A549 (cell line): ENCODE measurements around the gene RNPEP. TPM values are rescaled to one million over a fixed set of nuclear protein-coding genes. Genes with fewer than 3 reads are reported as not detected.

ENCODE experiments used
- ATAC-seq, 2 experiments: fragments of 200-7000 bp in 1 of 2; fragments of >200 bp in 1 of 2; cut with Nextera tagmentation in 1 of 2; cut with Tn5 transposase in 1 of 2; 3 replicates each; pipeline versions ENCODE4 v1.8.0 to v1.9.1; 2018 to 2020; ENCODE audit warnings: mild to moderate bottlenecking in 1 of 2, moderate library complexity in 1 of 2
- CTCF ChIA-PET: fragments of 300-600 bp; sonication (Branson Sonifier 250); formaldehyde crosslinking; extraction: SDS; loops from one replicate; lab custom pipeline; 2021; ENCODE audit warnings: antibody characterized with exemption, inconsistent platforms; lab: Yijun Ruan, JAX
- POLR2A ChIA-PET: fragments of 350-600 bp; formaldehyde crosslinking; extraction: SDS; loops from one replicate; lab custom pipeline; 2021; ENCODE audit warnings: antibody characterized with exemption, inconsistent platforms; lab: Yijun Ruan, JAX
- DNase-seq, 2 experiments: peaks; one replicate each; pipeline versions ENCODE4 v3.0.0 to v3.0.0-alpha.2; 2011 to 2016; ENCODE audit warnings: low read depth in 1 of 2, low spot score in 1 of 2
- FAIRE-seq: peaks from 2 replicates; lab custom pipeline; 2011; peaks lifted over from hg19 to GRCh38; lab: Jason Lieb, UNC
- H3K27ac ChIP-seq, 2 experiments: fragments of >200 bp; sonication (Bioruptor Twin); formaldehyde crosslinking; 3 replicates each; pipeline ENCODE4 v1.5.1; 2016 to 2017
- H3K4me1 ChIP-seq: fragments of >200 bp; sonication (Bioruptor Twin); formaldehyde crosslinking; 3 replicates; pipeline ENCODE4 v1.6.1; 2016
- H3K4me2 ChIP-seq: fragments of >200 bp; sonication (Bioruptor Twin); formaldehyde crosslinking; 3 replicates; pipeline ENCODE4 v1.6.1; 2016
- H3K4me3 ChIP-seq: fragments of >200 bp; sonication (Bioruptor Twin); formaldehyde crosslinking; 3 replicates; pipeline ENCODE4 v1.5.1; 2016
- H3K9me3 ChIP-seq: fragments of >200 bp; sonication (Bioruptor Twin); formaldehyde crosslinking; 3 replicates; pipeline ENCODE4 v1.6.1; 2016
- CEBPB ChIP-seq, 2 experiments: fragments of >200 bp in 1 of 2; sonication (Bioruptor Twin) in 1 of 2; formaldehyde crosslinking in 1 of 2; IDR thresholded peaks; 2 replicates each; pipeline ENCODE4 v1.6.1; 2012 to 2016
- CHD2 ChIP-seq: fragments of 150-350 bp; IDR thresholded peaks from 2 replicates; pipeline ENCODE4 v1.6.1; 2014; ENCODE audit warnings: low read length; ENCODE audit not compliant: partially characterized antibody
- CHD4 ChIP-seq: fragments of 200-600 bp; sonication (generic); IDR thresholded peaks from 2 replicates; pipeline ENCODE4 v1.6.1; 2016; ENCODE audit warnings: antibody characterized with exemption, mild to moderate bottlenecking, borderline replicate concordance
- EP300 ChIP-seq, 2 experiments: fragments of >200 bp; sonication (Bioruptor Twin); formaldehyde crosslinking; IDR thresholded peaks; 2 replicates in 1 of 2; 3 replicates in 1 of 2; pipeline ENCODE4 v1.6.1; 2016 to 2017
- FOSB ChIP-seq: fragments of 250-450 bp; sonication (Bioruptor Pico); IDR thresholded peaks from 2 replicates; pipeline ENCODE4 v1.5.0; 2020; ENCODE audit warnings: mild to moderate bottlenecking, moderate library complexity
- FOSL2 ChIP-seq, 2 experiments: fragments of 450-650 bp in 1 of 2; fragments of >200 bp in 1 of 2; sonication (Bioruptor Twin) in 1 of 2; formaldehyde crosslinking; IDR thresholded peaks; 2 replicates each; pipeline versions ENCODE4 v1.5.0 to v1.6.1; 2016 to 2020; ENCODE audit warnings: mild to moderate bottlenecking in 1 of 2, moderate library complexity in 1 of 2
- FOXS1 ChIP-seq: fragments of 250-450 bp; sonication (Bioruptor Pico); IDR thresholded peaks from 2 replicates; pipeline ENCODE4 v1.5.0; 2020; ENCODE audit warnings: mild to moderate bottlenecking, moderate library complexity
- GATA3 ChIP-seq: IDR thresholded peaks from 2 replicates; pipeline ENCODE4 v1.6.1; 2012; ENCODE audit warnings: borderline replicate concordance
- HDAC2 ChIP-seq: fragments of 200-600 bp; sonication (generic); IDR thresholded peaks from 2 replicates; pipeline ENCODE4 v1.6.1; 2016
- HOXB13 ChIP-seq: fragments of 250-450 bp; sonication (Bioruptor Pico); IDR thresholded peaks from 2 replicates; pipeline ENCODE4 v1.5.0; 2020; ENCODE audit warnings: low read depth, mild to moderate bottlenecking, moderate library complexity
- JUN ChIP-seq, 2 experiments: fragments of >200 bp; sonication (Bioruptor Twin); formaldehyde crosslinking; IDR thresholded peaks; 2 replicates in 1 of 2; 3 replicates in 1 of 2; pipeline ENCODE4 v1.6.1; 2016 to 2017
- JUNB ChIP-seq: fragments of >200 bp; sonication (Bioruptor Twin); formaldehyde crosslinking; IDR thresholded peaks from 2 replicates; pipeline ENCODE4 v1.6.1; 2016
- MAFK ChIP-seq: fragments of 450-650 bp; IDR thresholded peaks from 2 replicates; pipeline ENCODE4 v1.6.1; 2014; ENCODE audit not compliant: partially characterized antibody
- MAZ ChIP-seq: fragments of 150-350 bp; IDR thresholded peaks from 2 replicates; pipeline ENCODE4 v1.6.1; 2014; ENCODE audit warnings: antibody characterized with exemption, low read depth, low read length, borderline replicate concordance
- NFE2L2 ChIP-seq: fragments of 150-350 bp; conservative IDR thresholded peaks from 2 replicates; pipeline ENCODE4 v1.6.1; 2014; ENCODE audit warnings: low read length
- NPAS2 ChIP-seq: fragments of 250-450 bp; sonication (Bioruptor Pico); IDR thresholded peaks from 2 replicates; pipeline ENCODE4 v1.8.0; 2022; ENCODE audit warnings: mild to moderate bottlenecking, moderate library complexity, borderline replicate concordance
- POLR2A ChIP-seq: IDR thresholded peaks from 2 replicates; pipeline ENCODE4 v1.6.1; 2012; ENCODE audit warnings: mild to moderate bottlenecking, low read length
- RCOR1 ChIP-seq: fragments of 150-350 bp; IDR thresholded peaks from 2 replicates; pipeline ENCODE4 v1.6.1; 2014; ENCODE audit warnings: antibody characterized with exemption, low read length, low read depth
- RFX5 ChIP-seq: fragments of 450-650 bp; IDR thresholded peaks from 2 replicates; pipeline ENCODE4 v1.7.1; 2014; ENCODE audit warnings: antibody characterized with exemption, mild to moderate bottlenecking, moderate library complexity
- RNF2 ChIP-seq: fragments of 200-600 bp; sonication (generic); IDR thresholded peaks from 2 replicates; pipeline ENCODE4 v1.6.1; 2016; ENCODE audit warnings: low read depth, mild to moderate bottlenecking, antibody characterized with exemption, moderate library complexity, borderline replicate concordance
- TFCP2L1 ChIP-seq: fragments of 250-450 bp; sonication (Bioruptor Pico); IDR thresholded peaks from 2 replicates; pipeline ENCODE4 v1.5.0; 2021; ENCODE audit warnings: mild to moderate bottlenecking
- ZC3H11A ChIP-seq: fragments of 450-650 bp; IDR thresholded peaks from 2 replicates; pipeline ENCODE4 v1.6.1; 2014; ENCODE audit warnings: antibody characterized with exemption, mild to moderate bottlenecking
- ZFP36 ChIP-seq: fragments of 450-650 bp; IDR thresholded peaks from 2 replicates; pipeline ENCODE4 v1.6.1; 2014; ENCODE audit warnings: borderline replicate concordance; ENCODE audit not compliant: partially characterized antibody
- ZNF302 ChIP-seq: fragments of 250-450 bp; sonication (Bioruptor Pico); IDR thresholded peaks from 2 replicates; pipeline ENCODE4 v1.9.0; 2021; ENCODE audit warnings: inconsistent platforms, mild to moderate bottlenecking, moderate library complexity
- ZSCAN20 ChIP-seq: fragments of 250-450 bp; sonication (Bioruptor Pico); IDR thresholded peaks from 2 replicates; pipeline ENCODE4 v1.8.0; 2022; ENCODE audit warnings: mild to moderate bottlenecking, moderate library complexity
- WGBS: methylation state at CpG from one replicate; pipeline ENCODE4 v1.1.6; 2017; ENCODE audit errors: missing lambda C conversion rate; 5-methylcytosine and 5-hydroxymethylcytosine counted together
- polyA plus RNA-seq, 4 experiments: library from polyadenylated mRNA; depleted of rRNA in 3 of 4; stranded (reverse); fragments of >200 nt; fragmentation: RNase III in 1 of 4; extraction: RNeasy Plus Mini Kit Qiagen cat#74134 plus additional on column Dnase treatment in 1 of 4; gene quantifications; 2 replicates in 3 of 4; 3 replicates in 1 of 4; pipeline ENCODE4 v1.2.3, GENCODE V29; 2011 to 2017
- TF ChIP-seq, protein P1 (sequence below): IDR thresholded peaks from 2 replicates; pipeline ENCODE4 v1.6.1; 2012; ENCODE audit warnings: low read depth, borderline replicate concordance
- TF ChIP-seq, protein P2 (sequence below): fragments of >200 bp; sonication (Bioruptor Twin); formaldehyde crosslinking; IDR thresholded peaks from 3 replicates; pipeline ENCODE4 v1.5.1; 2016
- TF ChIP-seq, protein P3 (sequence below): IDR thresholded peaks from 2 replicates; pipeline ENCODE4 v1.6.1; 2012

Gene RNPEP
- polyA plus RNA-seq, 2 of the 4 experiments (the other 2 are of a cell fraction) = 71.1 to 87.6 TPM

DNA sequence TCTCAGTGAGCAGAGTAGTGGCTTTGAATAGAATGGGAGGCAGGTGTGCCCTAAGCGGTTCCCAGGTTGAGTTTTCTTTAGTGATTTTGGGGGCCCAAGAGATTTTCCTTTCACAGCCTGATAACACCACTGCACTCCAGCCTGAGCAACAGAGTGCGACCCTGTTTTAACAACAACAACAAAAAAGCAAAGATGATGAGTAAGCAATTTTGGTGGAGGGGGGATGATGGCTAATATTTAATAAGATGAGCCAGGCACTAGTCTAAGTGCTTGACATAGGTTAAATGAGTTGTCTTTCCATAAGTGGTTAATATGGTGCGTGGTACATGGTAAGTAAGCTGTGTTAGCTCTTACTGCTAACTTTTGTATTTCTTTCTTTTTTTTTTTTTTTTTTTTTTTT is 2.0 kb downstream of the RNPEP start:
- 90% methylated on average over 3 of the region's 3 CpGs for WGBS
- FAIRE-seq (no peak), ATAC-seq (no peak), DNase-seq (no peak)
- ChIA-PET POLR2A (interaction anchor here (1.1 kb wide), 1 partner anchor 12 kb away, joined by 3 read pairs; no protein-coding TSS in a partner anchor), CTCF (interaction anchor here (0.6 to 46.8 kb wide), 5 partner anchors 14 to 141 kb away, joined by 3 to 1624 read pairs (median 99); partner anchors contain the start of genes GPR37L1 and SHISA4)
- Histone ChIP-seq H3K4me1 (peaks cover 14% of the 10 kb centered on the region), H3K4me2 (peak overlapping the region; percentile 90), H3K9me3 (no peaks in the 10 kb centered on the region)
- no peak for TF ChIP-seq ZNF302 (CRISPR knock-in tag)
- no peak for TF ChIP-seq RCOR1
- peak; percentile 98 for TF ChIP-seq MAFK
- no peak for TF ChIP-seq FOXS1 (CRISPR knock-in tag)
- TF ChIP-seq MAZ = no peak
- TF ChIP-seq, all 56 proteins: peak for 1
- no peak overlapping the region for H3K4me3 ChIP-seq
- peak overlapping the region in 1 of 2 experiments; percentile 97; a peak in 1 of 6 replicates for H3K27ac ChIP-seq

DNA sequence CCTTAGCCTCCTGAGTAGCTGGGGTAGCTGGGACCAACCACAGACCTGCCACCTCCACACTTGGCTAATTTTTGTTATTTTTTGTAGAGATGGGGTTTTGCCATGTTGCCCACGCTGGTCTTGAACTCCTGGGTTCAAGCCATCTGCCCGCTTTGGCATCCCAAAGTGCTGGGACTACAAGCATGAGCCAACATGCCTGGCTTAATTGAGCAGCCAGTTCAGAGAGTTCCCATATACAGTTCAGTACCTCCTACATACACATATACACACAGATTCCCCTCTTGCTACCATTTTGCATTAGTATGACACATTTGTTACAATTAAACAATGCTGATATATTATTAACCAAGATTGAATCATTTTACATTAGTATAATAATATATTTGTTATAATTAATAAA is 2.9 kb downstream of the RNPEP start:
- TF ChIP-seq MAFK = no peak
- TF ChIP-seq GATA3 = no peak
- TF ChIP-seq, protein P1, sequence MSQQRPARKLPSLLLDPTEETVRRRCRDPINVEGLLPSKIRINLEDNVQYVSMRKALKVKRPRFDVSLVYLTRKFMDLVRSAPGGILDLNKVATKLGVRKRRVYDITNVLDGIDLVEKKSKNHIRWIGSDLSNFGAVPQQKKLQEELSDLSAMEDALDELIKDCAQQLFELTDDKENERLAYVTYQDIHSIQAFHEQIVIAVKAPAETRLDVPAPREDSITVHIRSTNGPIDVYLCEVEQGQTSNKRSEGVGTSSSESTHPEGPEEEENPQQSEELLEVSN = no peak
- TF ChIP-seq NPAS2 (CRISPR knock-in tag) = no peak
- TF ChIP-seq HOXB13 = no peak
- TF ChIP-seq NFE2L2 = no peak
- TF ChIP-seq CHD4 = no peak
- no peak for TF ChIP-seq CEBPB (IDR thresholded peaks at IDR 0.05)
- TF ChIP-seq JUNB = no peak
- no peak for TF ChIP-seq POLR2A
- TF ChIP-seq, protein P2, sequence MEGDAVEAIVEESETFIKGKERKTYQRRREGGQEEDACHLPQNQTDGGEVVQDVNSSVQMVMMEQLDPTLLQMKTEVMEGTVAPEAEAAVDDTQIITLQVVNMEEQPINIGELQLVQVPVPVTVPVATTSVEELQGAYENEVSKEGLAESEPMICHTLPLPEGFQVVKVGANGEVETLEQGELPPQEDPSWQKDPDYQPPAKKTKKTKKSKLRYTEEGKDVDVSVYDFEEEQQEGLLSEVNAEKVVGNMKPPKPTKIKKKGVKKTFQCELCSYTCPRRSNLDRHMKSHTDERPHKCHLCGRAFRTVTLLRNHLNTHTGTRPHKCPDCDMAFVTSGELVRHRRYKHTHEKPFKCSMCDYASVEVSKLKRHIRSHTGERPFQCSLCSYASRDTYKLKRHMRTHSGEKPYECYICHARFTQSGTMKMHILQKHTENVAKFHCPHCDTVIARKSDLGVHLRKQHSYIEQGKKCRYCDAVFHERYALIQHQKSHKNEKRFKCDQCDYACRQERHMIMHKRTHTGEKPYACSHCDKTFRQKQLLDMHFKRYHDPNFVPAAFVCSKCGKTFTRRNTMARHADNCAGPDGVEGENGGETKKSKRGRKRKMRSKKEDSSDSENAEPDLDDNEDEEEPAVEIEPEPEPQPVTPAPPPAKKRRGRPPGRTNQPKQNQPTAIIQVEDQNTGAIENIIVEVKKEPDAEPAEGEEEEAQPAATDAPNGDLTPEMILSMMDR = no peak
- no peak for TF ChIP-seq FOSB (CRISPR knock-in tag)
- no peak for TF ChIP-seq CHD2
- TF ChIP-seq ZFP36 = no peak
- TF ChIP-seq RFX5 = no peak
- no peak for TF ChIP-seq ZSCAN20 (CRISPR knock-in tag)
- no peak for TF ChIP-seq JUN (IDR thresholded peaks at IDR 0.05)
- no peak for TF ChIP-seq ZC3H11A
- no peak for TF ChIP-seq RNF2
- POLR2A ChIA-PET = no interaction called here

DNA sequence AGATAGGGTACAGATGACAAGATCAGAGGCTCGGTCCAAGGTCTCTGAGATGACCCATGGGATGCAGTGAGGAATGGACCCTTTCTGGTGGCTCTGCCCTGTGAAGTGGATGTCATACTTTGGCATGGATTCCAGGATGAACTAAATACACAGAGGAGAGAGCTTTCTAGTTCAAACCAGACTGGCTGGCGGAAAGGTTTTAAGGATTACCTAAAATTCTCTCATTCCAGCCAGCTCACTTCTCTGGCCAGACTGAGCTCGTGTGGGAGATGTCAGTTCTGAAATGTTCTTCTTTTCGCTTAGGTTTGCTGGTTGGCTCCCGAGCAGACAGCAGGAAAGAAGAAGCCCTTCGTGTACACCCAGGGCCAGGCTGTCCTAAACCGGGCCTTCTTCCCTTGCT is 6.2 kb downstream of the RNPEP start:
- no peaks in the 10 kb centered on the region for H3K9me3 ChIP-seq
- no peak for TF ChIP-seq RCOR1
- TF ChIP-seq TFCP2L1 (CRISPR knock-in tag) = no peak
- TF ChIP-seq, protein P3, sequence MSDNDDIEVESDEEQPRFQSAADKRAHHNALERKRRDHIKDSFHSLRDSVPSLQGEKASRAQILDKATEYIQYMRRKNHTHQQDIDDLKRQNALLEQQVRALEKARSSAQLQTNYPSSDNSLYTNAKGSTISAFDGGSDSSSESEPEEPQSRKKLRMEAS = no peak
- no peak for TF ChIP-seq HDAC2
- no peak for TF ChIP-seq GATA3
- no peak for TF ChIP-seq FOSL2 (IDR thresholded peaks at IDR 0.05)
- TF ChIP-seq FOSL2 (CRISPR knock-in tag; IDR thresholded peaks at IDR 0.05) = no peak
- TF ChIP-seq EP300 (IDR thresholded peaks at IDR 0.05) = no peak
- peaks cover 14% of the 10 kb centered on the region for H3K4me1 ChIP-seq
- 81% methylated on average over 7 of the region's 7 CpGs for WGBS
- no peak for FAIRE-seq
- POLR2A ChIA-PET = no interaction called here
- no peak overlapping the region for H3K4me2 ChIP-seq
- no peak overlapping the region for H3K4me3 ChIP-seq
- H3K27ac ChIP-seq = no peak overlapping the region
- no peak for ATAC-seq
- CTCF ChIA-PET = interaction anchor here (1.2 to 46.8 kb wide), 5 partner anchors 10 to 137 kb away, joined by 4 to 1624 read pairs (median 99); partner anchors contain the start of genes GPR37L1 and SHISA4
- no peak for DNase-seq

More for the DNA sequence above, 2.9 kb downstream of the RNPEP start:
- Histone ChIP-seq H3K9me3 (no peaks in the 10 kb centered on the region), H3K4me3 (no peak overlapping the region), H3K4me1 (peaks cover 14% of the 10 kb centered on the region), H3K4me2 (no peak overlapping the region), H3K27ac (no peak overlapping the region)
- CTCF ChIA-PET = interaction anchor here (0.6 to 46.8 kb wide), 8 partner anchors 11 to 140 kb away, joined by 3 to 1624 read pairs (median 6); partner anchors contain the start of genes GPR37L1 and SHISA4
- no peak for FAIRE-seq
- no peak for DNase-seq
- ATAC-seq = no peak
- WGBS = 92% methylated on average over 2 of the region's 2 CpGs
